ENCODE results near the gene ING4.
A peak's percentile ranks its signal among the peaks of the same experiment; 100 is the strongest.

ING4 gene

DNA sequence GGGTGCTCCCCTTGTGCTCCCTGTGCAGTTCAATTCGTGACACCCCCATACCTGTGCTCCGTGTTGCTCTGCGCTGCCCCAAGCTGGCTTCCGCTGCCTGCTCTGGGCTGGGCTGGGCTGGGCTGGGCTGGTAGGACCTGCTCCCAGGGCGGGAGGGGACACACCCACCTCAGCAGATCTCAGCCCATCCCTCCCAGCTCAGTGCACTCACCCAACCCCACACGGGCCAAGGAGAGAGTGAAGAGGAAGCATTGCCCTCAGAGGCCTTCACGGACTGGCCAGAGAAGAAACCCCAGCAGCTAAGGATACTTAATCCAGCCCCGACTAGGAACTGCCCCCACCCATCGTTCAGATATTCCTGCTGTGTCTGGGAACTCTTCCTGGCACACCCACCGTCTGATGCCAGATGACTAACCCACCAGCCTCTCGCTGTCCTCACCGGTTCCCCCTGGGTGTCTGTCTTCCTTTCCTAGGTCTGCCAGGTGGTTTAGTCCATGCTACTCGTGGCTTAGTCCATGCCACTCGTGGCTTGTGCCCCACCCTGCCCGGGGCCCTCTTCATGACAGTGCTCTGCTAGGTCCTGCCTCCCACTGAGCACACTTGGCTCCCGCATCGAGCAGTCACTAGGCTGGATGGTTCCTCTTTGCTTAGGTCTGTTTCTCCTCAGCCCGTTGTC lies 26.9 kb downstream of the ING4 start, which contains the start of gene LPAR5:
TSS of gene LPAR5 (minus strand) at position 104 of the 676 bp plus-strand sequence. CDS start 14,711 bp downstream, outside the sequence.
- no peak for DNase-seq (ENCODE audit: low read depth)
- TF ChIP-seq, protein P1, sequence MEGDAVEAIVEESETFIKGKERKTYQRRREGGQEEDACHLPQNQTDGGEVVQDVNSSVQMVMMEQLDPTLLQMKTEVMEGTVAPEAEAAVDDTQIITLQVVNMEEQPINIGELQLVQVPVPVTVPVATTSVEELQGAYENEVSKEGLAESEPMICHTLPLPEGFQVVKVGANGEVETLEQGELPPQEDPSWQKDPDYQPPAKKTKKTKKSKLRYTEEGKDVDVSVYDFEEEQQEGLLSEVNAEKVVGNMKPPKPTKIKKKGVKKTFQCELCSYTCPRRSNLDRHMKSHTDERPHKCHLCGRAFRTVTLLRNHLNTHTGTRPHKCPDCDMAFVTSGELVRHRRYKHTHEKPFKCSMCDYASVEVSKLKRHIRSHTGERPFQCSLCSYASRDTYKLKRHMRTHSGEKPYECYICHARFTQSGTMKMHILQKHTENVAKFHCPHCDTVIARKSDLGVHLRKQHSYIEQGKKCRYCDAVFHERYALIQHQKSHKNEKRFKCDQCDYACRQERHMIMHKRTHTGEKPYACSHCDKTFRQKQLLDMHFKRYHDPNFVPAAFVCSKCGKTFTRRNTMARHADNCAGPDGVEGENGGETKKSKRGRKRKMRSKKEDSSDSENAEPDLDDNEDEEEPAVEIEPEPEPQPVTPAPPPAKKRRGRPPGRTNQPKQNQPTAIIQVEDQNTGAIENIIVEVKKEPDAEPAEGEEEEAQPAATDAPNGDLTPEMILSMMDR (IDR thresholded peaks at IDR 0.05; ENCODE audit: low read depth, low read length, missing control alignments): no peak
- H3K4me3 ChIP-seq (ENCODE audit: low read depth, low read length): peak within 1 kb of the TSS; percentile 49

- H3K4me3 ChIP-seq (ENCODE audit: low read depth, low read length): peak overlapping the region; percentile 49
- TF ChIP-seq, protein P1 (IDR thresholded peaks at IDR 0.05; ENCODE audit: low read depth, low read length, missing control alignments): no peak
- DNase-seq (ENCODE audit: low read depth): no peak
These were observed 27.5 kb downstream of the ING4 start for GRCh38 chr12:6635375-6635855.

- DNase-seq (ENCODE audit: low read depth): no peak
- peak overlapping the region; percentile 52 for H3K4me3 ChIP-seq (ENCODE audit: low read depth, low read length)
- TF ChIP-seq, protein P1 (IDR thresholded peaks at IDR 0.05; ENCODE audit: low read depth, low read length, missing control alignments): no peak
These were observed 30.6 kb downstream of the ING4 start for GRCh38 chr12:6632026-6632983.

GRCh38 chr12:6631549-6631961 lies 31.4 kb downstream of the ING4 start:
- H3K4me3 ChIP-seq (ENCODE audit: low read depth, low read length): peak overlapping the region; percentile 52
- DNase-seq (ENCODE audit: low read depth): no peak
- TF ChIP-seq, protein P1 (IDR thresholded peaks at IDR 0.05; ENCODE audit: low read depth, low read length, missing control alignments): no peak

DNA sequence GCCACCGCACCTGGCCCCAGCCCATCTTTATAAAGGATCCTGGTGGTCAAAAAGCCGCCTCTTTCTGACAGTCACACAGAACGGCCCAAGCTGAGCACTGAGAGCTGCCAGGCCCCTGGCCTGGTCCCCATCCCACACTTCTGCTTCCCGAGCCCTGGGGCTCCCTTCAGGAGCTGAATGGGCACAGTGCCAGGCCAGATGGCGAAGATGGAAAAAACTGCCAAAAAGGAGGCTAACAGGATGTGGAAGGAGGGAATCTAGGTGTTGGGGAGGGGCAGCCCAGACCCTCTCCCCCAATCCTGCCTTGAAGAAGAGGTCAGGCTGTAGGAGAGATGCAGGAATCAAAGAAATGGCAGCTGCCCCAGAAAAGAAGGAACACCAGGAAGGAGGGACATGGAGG lies 32.2 kb downstream of the ING4 start:
- peak overlapping the region; percentile 52 for H3K4me3 ChIP-seq (ENCODE audit: low read depth, low read length)

DNA sequence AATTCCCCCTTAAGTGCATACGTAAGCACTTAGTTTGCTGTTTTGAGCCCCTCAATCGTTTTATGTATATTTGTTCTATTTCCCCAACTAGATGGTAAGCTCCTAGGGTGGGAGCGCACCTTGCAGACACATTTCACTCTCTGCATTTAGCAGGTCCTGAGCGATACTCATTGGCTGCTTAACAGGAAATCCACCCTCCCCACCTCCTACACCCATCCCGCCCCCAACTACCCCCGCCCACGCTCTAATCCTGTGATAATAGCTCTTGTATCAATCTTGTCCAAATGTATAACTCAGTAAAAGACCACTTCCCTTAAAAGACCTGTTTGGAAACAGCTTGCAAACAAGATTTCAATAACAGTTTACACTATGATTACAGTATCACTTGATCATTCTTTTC lies 35.3 kb downstream of the ING4 start:
- TF ChIP-seq, protein P1 (IDR thresholded peaks at IDR 0.05; ENCODE audit: low read depth, low read length, missing control alignments): no peak
- peak overlapping the region; percentile 32 for H3K4me3 ChIP-seq (ENCODE audit: low read depth, low read length)
- DNase-seq (ENCODE audit: low read depth): no peak

More for the DNA sequence above, 32.2 kb downstream of the ING4 start:
- TF ChIP-seq, protein P1 (IDR thresholded peaks at IDR 0.05; ENCODE audit: low read depth, low read length, missing control alignments): no peak
- no peak for DNase-seq (ENCODE audit: low read depth)
